ENCODE results near the gene ZNF823.
"Not testable (repeated sequence)": the region's sequence is repeated elsewhere in the genome, so short reads cannot be mapped to it uniquely, and the experiment has no call there.

The ZNF823 gene

DNA sequence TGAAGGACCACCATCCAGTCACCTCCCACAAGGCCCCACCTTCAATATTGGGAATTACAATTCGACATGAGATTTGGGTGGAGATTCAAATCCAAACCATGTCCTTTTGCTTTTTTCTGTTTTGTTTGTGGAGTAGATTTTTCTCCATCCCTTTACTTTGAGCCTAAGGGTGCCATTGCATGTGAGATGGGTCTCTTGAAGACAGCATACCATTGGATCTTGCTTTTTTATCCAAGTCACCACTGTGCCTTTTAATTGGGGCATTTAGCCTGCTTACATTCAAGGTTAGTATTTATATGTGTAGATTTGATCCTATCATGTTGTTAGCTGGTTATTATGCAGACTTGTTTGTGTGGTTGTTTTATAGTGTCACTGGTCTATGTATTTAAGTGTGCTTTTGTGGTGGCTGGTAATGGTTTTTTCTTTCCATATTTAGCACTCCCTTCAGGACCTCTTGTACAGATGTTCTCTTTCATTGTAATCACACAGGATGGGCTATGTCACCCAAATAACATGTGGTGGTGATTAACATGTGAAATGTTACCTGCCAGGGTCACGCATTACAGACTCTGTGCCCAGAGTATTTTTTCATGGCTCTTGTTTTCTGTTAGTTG, 58.0 kb downstream of the ZNF823 start:
- DNase-seq = no peak
- TF ChIP-seq POLR2A (IDR thresholded peaks at IDR 0.05; ENCODE audit: low read length) (no peak), GATA1 (IDR thresholded peaks at IDR 0.05; ENCODE audit: low read depth, low read length) (no peak)

DNA sequence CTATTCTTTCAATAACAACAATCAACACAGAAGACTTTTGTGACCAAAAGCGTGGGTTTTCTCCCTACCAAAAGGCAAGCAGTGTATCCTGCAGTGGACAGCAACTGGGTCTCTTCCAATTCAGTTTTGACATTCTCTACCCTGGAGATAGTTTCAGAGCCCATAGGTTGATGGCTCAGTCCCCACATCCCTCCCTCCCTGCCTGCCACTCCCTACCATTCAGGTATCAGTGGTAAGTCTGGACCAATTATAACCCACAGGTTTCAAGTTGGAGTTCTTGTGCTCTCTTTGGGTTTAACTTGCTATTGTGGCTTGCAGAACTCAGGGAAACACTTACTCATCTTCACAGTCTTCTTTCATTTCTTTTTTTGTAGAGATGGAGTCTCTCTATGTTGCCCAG, 60.2 kb downstream of the ZNF823 start:
- TF ChIP-seq POLR2A (IDR thresholded peaks at IDR 0.05; ENCODE audit: low read length) (no peak), GATA1 (IDR thresholded peaks at IDR 0.05; ENCODE audit: low read depth, low read length) (no peak)
- no peak for DNase-seq

DNA sequence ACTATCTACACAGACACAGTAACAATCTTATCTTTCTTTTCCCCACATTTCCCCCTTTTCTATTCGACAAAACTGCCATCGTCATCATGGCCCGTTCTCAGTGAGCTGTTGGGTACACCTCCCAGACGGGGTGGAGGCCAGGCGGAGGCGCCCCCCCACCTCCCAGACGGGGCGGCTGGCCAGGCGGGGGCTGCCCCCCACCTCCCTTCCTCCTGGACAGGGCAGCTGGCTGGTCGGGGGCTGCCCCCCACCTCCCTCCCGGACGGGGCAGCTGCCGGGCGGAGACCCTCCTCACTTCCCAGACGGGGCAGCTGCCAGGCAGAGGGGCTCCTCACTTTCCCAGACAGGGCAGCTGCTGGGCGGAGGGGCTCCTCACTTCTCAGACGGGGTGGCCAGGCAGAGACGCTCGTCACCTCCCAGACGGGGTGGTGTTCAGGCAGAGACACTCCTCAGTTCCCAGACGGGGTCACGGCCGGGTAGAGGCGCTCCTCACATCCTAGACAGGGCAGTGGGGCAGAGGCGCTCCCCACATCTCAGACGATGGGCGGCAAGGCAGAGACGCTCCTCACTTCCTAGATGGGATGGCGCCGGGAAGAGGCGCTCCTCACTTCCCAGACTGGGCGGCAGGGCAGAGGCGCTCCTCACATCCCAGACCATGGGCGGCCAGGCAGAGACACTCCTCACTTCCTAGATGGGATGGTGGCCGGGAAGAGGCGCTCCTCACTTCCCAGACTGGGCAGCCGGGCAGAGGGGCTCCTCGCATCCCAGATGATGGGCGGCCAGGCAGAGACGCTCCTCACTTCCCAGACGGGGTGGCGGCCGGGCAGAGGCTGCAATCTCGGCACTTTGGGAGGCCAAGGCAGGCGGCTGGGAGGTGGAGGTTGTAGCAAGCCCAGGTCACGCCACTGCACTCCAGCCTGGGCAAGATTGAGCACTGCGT, 61.8 kb downstream of the ZNF823 start:
- DNase-seq = not testable (repeated sequence)

GRCh38 chr19:11675569-11675968, 63.2 kb downstream of the ZNF823 start:
- no peak for DNase-seq
- TF ChIP-seq GATA1 (IDR thresholded peaks at IDR 0.05; ENCODE audit: low read depth, low read length) (no peak), POLR2A (IDR thresholded peaks at IDR 0.05; ENCODE audit: low read length) (no peak)

- no peak for DNase-seq
- TF ChIP-seq GATA1 (IDR thresholded peaks at IDR 0.05; ENCODE audit: low read depth, low read length) (no peak), POLR2A (IDR thresholded peaks at IDR 0.05; ENCODE audit: low read length) (no peak)
These were observed 64.7 kb downstream of the ZNF823 start for GRCh38 chr19:11674067-11674492.

GRCh38 chr19:11673608-11674041, 65.1 kb downstream of the ZNF823 start:
- peak; percentile 34 to 46 for DNase-seq
- TF ChIP-seq GATA1 (IDR thresholded peaks at IDR 0.05; ENCODE audit: low read depth, low read length) (no peak), POLR2A (IDR thresholded peaks at IDR 0.05; ENCODE audit: low read length) (no peak)
